ENCODE measurements around the gene ABHD17C.
"Not testable (repeated sequence)": the region's sequence is repeated elsewhere in the genome, so short reads cannot be mapped to it uniquely, and the experiment has no call there.

The ABHD17C gene

GRCh38 chr15:80695099-80695910 is at the start of gene ABHD17C:
TSS of gene ABHD17C (plus strand) at chr15:80695310. CDS start at chr15:80695430, 120 bp downstream.
- no peak for TF ChIP-seq CTCF (IDR thresholded peaks at IDR 0.05; ENCODE audit: insufficient read depth, low read length, poor library complexity, severe bottlenecking)
- peak; percentile 76 for DNase-seq (ENCODE audit: extremely low read depth, insufficient read length)
- peak within 1 kb of the TSS; percentile 77 for H3K4me3 ChIP-seq (replicated peaks; ENCODE audit: low read depth, low read length)

GRCh38 chr15:80645494-80646065 is 49.5 kb upstream of the ABHD17C start:
- TF ChIP-seq CTCF (IDR thresholded peaks at IDR 0.05; ENCODE audit: insufficient read depth, low read length, poor library complexity, severe bottlenecking): no peak
- Histone ChIP-seq H3K36me3 (ENCODE audit: control insufficient read depth, insufficient read depth, low read length) (no peaks in the 10 kb centered on the region), H3K27me3 (replicated peaks; ENCODE audit: control insufficient read depth, insufficient read depth, low read length) (no peaks in the 10 kb centered on the region), H3K4me3 (replicated peaks; ENCODE audit: low read depth, low read length) (no peak overlapping the region)
- DNase-seq (ENCODE audit: extremely low read depth, insufficient read length): no peak

More at GRCh38 chr15:80695099-80695910, at the start of gene ABHD17C:
- no peaks in the 10 kb centered on the region for H3K36me3 ChIP-seq (ENCODE audit: control insufficient read depth, insufficient read depth, low read length)
- no peaks in the 10 kb centered on the region for H3K27me3 ChIP-seq (replicated peaks; ENCODE audit: control insufficient read depth, insufficient read depth, low read length)

- H3K36me3 ChIP-seq (ENCODE audit: control insufficient read depth, insufficient read depth, low read length); DNase-seq (ENCODE audit: extremely low read depth, insufficient read length); H3K4me3 ChIP-seq (replicated peaks; ENCODE audit: low read depth, low read length); H3K27me3 ChIP-seq (replicated peaks; ENCODE audit: control insufficient read depth, insufficient read depth, low read length): not testable (repeated sequence)
These were observed 47.7 kb upstream of the ABHD17C start for GRCh38 chr15:80647424-80647823.

GRCh38 chr15:80654299-80654698 is 40.8 kb upstream of the ABHD17C start:
- H3K4me3 ChIP-seq (replicated peaks; ENCODE audit: low read depth, low read length): no peak overlapping the region
- no peaks in the 10 kb centered on the region for H3K27me3 ChIP-seq (replicated peaks; ENCODE audit: control insufficient read depth, insufficient read depth, low read length)
- DNase-seq (ENCODE audit: extremely low read depth, insufficient read length): no peak
- no peaks in the 10 kb centered on the region for H3K36me3 ChIP-seq (ENCODE audit: control insufficient read depth, insufficient read depth, low read length)
- TF ChIP-seq CTCF (IDR thresholded peaks at IDR 0.05; ENCODE audit: insufficient read depth, low read length, poor library complexity, severe bottlenecking): no peak

GRCh38 chr15:80659375-80659774 is 35.7 kb upstream of the ABHD17C start:
- no peak for TF ChIP-seq CTCF (IDR thresholded peaks at IDR 0.05; ENCODE audit: insufficient read depth, low read length, poor library complexity, severe bottlenecking)
- H3K36me3 ChIP-seq (ENCODE audit: control insufficient read depth, insufficient read depth, low read length): no peaks in the 10 kb centered on the region
- no peak for DNase-seq (ENCODE audit: extremely low read depth, insufficient read length)
- H3K4me3 ChIP-seq (replicated peaks; ENCODE audit: low read depth, low read length): no peak overlapping the region
- no peaks in the 10 kb centered on the region for H3K27me3 ChIP-seq (replicated peaks; ENCODE audit: control insufficient read depth, insufficient read depth, low read length)

GRCh38 chr15:80660119-80660518 is 35.0 kb upstream of the ABHD17C start:
- Histone ChIP-seq H3K4me3 (replicated peaks; ENCODE audit: low read depth, low read length) (no peak overlapping the region), H3K36me3 (ENCODE audit: control insufficient read depth, insufficient read depth, low read length) (no peaks in the 10 kb centered on the region), H3K27me3 (replicated peaks; ENCODE audit: control insufficient read depth, insufficient read depth, low read length) (no peaks in the 10 kb centered on the region)
- DNase-seq (ENCODE audit: extremely low read depth, insufficient read length): no peak
- no peak for TF ChIP-seq CTCF (IDR thresholded peaks at IDR 0.05; ENCODE audit: insufficient read depth, low read length, poor library complexity, severe bottlenecking)
